SH-SY5Y (cell line): ENCODE data around the gene PLEKHA6.

Source experiments
- GATA2 ChIP-seq: IDR thresholded peaks from 2 replicates; pipeline ENCODE4 v1.6.1; 2011; ENCODE audit warnings: mild to moderate bottlenecking, low read depth, low read length
- GATA3 ChIP-seq: IDR thresholded peaks from 2 replicates; pipeline ENCODE4 v1.6.1; 2011; ENCODE audit warnings: low read depth, mild to moderate bottlenecking, low read length, moderate library complexity

- TF ChIP-seq GATA3 (no peak), GATA2 (no peak)
Observed at GRCh38 chr1:204361341-204361771, 1.6 kb upstream of the PLEKHA6 start.
